NCI-H2196 (cell line): ENCODE results near the gene OBSCN.

Experiments
- DNase-seq: peaks from one replicate; lab custom pipeline; 2025; ENCODE audit not compliant: unreplicated experiment; lab: John Stamatoyannopoulos, UW

The OBSCN gene

GRCh38 chr1:228376651-228377631 lies 169.1 kb downstream of the OBSCN start:
- DNase-seq: no peak

- DNase-seq: no peak
Measured at GRCh38 chr1:228377664-228378089, 169.8 kb downstream of the OBSCN start.

GRCh38 chr1:228378090-228378872 lies 170.4 kb downstream of the OBSCN start:
- peak; percentile 78 for DNase-seq

- no peak for DNase-seq
Measured at GRCh38 chr1:228378873-228379460, 171.1 kb downstream of the OBSCN start.

GRCh38 chr1:228379666-228380065 lies 171.8 kb downstream of the OBSCN start:
- no peak for DNase-seq

GRCh38 chr1:228381356-228381755 lies 173.5 kb downstream of the OBSCN start:
- DNase-seq: no peak

GRCh38 chr1:228383773-228384172 lies 175.9 kb downstream of the OBSCN start:
- DNase-seq: no peak

- DNase-seq: no peak
Measured at GRCh38 chr1:228385232-228385631, 177.4 kb downstream of the OBSCN start.

GRCh38 chr1:228387321-228387720 lies 179.5 kb downstream of the OBSCN start:
- no peak for DNase-seq

- DNase-seq: no peak
Measured at GRCh38 chr1:228390649-228391048, 182.8 kb downstream of the OBSCN start.

GRCh38 chr1:228391411-228392020 lies 183.7 kb downstream of the OBSCN start:
- DNase-seq: no peak

GRCh38 chr1:228392111-228392936 lies 184.5 kb downstream of the OBSCN start:
- no peak for DNase-seq

- DNase-seq: no peak
Measured at GRCh38 chr1:228393268-228393701, 185.4 kb downstream of the OBSCN start.

- no peak for DNase-seq
Measured at GRCh38 chr1:228393811-228394570, 186.1 kb downstream of the OBSCN start.

GRCh38 chr1:228394571-228395394 lies 186.9 kb downstream of the OBSCN start:
- no peak for DNase-seq

- no peak for DNase-seq
Measured at GRCh38 chr1:228396770-228397662, 189.2 kb downstream of the OBSCN start.

GRCh38 chr1:228397966-228398365 lies 190.1 kb downstream of the OBSCN start:
- DNase-seq: no peak
